Activated B cell treated with CpG ODN at 0.5 μM for 24 hours (primary cell): ENCODE results near the gene CLEC3B. TPM values are rescaled to one million over a fixed set of nuclear protein-coding genes. Genes with fewer than 3 reads are reported as not detected.

Experiments used
- ATAC-seq: fragments of 200-7000 bp; cut with Tn5 transposase; one replicate; pipeline ENCODE4 v1.10.0; 2021; ENCODE audit warnings: low read depth, mild to moderate bottlenecking, moderate library complexity
- CTCF ChIA-PET: fragments of 350-600 bp; sonication (Branson Sonifier 250); formaldehyde crosslinking; loops from one replicate; lab custom pipeline; 2021; ENCODE audit warnings: antibody characterized with exemption; lab: Charles Lee
- POLR2A ChIA-PET: fragments of 350-600 bp; sonication (Branson Sonifier 250); formaldehyde crosslinking; loops from one replicate; lab custom pipeline; 2021; ENCODE audit warnings: antibody characterized with exemption; lab: Charles Lee
- DNase-seq: peaks from one replicate; pipeline ENCODE4 v3.0.0; 2022
- H3K27ac Mint-ChIP-seq: one replicate; pipeline ENCODE4 v1.8.0; 2020; ENCODE audit warnings: mixed read lengths
- H3K27me3 Mint-ChIP-seq: one replicate; pipeline ENCODE4 v1.8.0; 2021; ENCODE audit warnings: mixed read lengths
- H3K36me3 Mint-ChIP-seq: one replicate; pipeline ENCODE4 v1.8.0; 2021; ENCODE audit warnings: low read depth, mixed read lengths
- H3K4me1 Mint-ChIP-seq: one replicate; pipeline ENCODE4 v1.8.0; 2021; ENCODE audit warnings: mixed read lengths
- H3K4me3 Mint-ChIP-seq: one replicate; pipeline ENCODE4 v1.8.0; 2020; ENCODE audit warnings: mild to moderate bottlenecking, mixed read lengths
- H3K9me3 Mint-ChIP-seq: one replicate; pipeline ENCODE4 v1.8.0; 2020; ENCODE audit warnings: mixed read lengths
- intact Hi-C: fragments of 100-400 bp; cut with micrococcal nuclease; formaldehyde crosslinking; loops from one replicate; pipeline ENCODE4 v1.15.1; 2024
- total RNA-seq: library from RNA; stranded (reverse); gene quantifications from 2 replicates; pipeline ENCODE4 v1.2.3, GENCODE V29; 2022
- TF ChIP-seq, protein P1 (sequence below): fragments of 200-600 bp; IDR thresholded peaks from one replicate; pipeline ENCODE4 v1.8.0; 2022; ENCODE audit warnings: antibody characterized with exemption, mild to moderate bottlenecking

The CLEC3B gene
- total RNA-seq, 1 donor from 2014 or later: not detected

- intact Hi-C loops: no loop called here
- ChIA-PET CTCF (no interaction called here), POLR2A (no interaction called here)
- no peak overlapping the region for H3K27ac Mint-ChIP-seq
- no peaks in the 10 kb centered on the region for H3K36me3 Mint-ChIP-seq
- DNase-seq (no peak), ATAC-seq (no peak)
- H3K9me3 Mint-ChIP-seq: no peaks in the 10 kb centered on the region
- TF ChIP-seq, protein P1, sequence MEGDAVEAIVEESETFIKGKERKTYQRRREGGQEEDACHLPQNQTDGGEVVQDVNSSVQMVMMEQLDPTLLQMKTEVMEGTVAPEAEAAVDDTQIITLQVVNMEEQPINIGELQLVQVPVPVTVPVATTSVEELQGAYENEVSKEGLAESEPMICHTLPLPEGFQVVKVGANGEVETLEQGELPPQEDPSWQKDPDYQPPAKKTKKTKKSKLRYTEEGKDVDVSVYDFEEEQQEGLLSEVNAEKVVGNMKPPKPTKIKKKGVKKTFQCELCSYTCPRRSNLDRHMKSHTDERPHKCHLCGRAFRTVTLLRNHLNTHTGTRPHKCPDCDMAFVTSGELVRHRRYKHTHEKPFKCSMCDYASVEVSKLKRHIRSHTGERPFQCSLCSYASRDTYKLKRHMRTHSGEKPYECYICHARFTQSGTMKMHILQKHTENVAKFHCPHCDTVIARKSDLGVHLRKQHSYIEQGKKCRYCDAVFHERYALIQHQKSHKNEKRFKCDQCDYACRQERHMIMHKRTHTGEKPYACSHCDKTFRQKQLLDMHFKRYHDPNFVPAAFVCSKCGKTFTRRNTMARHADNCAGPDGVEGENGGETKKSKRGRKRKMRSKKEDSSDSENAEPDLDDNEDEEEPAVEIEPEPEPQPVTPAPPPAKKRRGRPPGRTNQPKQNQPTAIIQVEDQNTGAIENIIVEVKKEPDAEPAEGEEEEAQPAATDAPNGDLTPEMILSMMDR: no peak
- H3K27me3 Mint-ChIP-seq: peaks cover 16% of the 10 kb centered on the region
- H3K4me3 Mint-ChIP-seq: no peak overlapping the region
- peaks cover 6% of the 10 kb centered on the region for H3K4me1 Mint-ChIP-seq
Observed at GRCh38 chr3:45062697-45063070, 36.6 kb downstream of the CLEC3B start.

GRCh38 chr3:45064512-45065372 lies 38.6 kb downstream of the CLEC3B start:
- ATAC-seq (no peak), DNase-seq (no peak)
- H3K4me3 Mint-ChIP-seq: no peak overlapping the region
- TF ChIP-seq, protein P1: no peak
- CTCF ChIA-PET: no interaction called here
- H3K36me3 Mint-ChIP-seq: no peaks in the 10 kb centered on the region
- H3K9me3 Mint-ChIP-seq: no peaks in the 10 kb centered on the region
- intact Hi-C loops: no loop called here
- POLR2A ChIA-PET: no interaction called here
- H3K27ac Mint-ChIP-seq: no peak overlapping the region
- H3K27me3 Mint-ChIP-seq: peaks cover 16% of the 10 kb centered on the region
- peaks cover 6% of the 10 kb centered on the region for H3K4me1 Mint-ChIP-seq

GRCh38 chr3:45065373-45065720 lies 39.2 kb downstream of the CLEC3B start:
- no peaks in the 10 kb centered on the region for H3K36me3 Mint-ChIP-seq
- intact Hi-C loops: no loop called here
- no peaks in the 10 kb centered on the region for H3K9me3 Mint-ChIP-seq
- no peak overlapping the region for H3K4me3 Mint-ChIP-seq
- ChIA-PET CTCF (no interaction called here), POLR2A (no interaction called here)
- no peak overlapping the region for H3K27ac Mint-ChIP-seq
- peaks cover 6% of the 10 kb centered on the region for H3K4me1 Mint-ChIP-seq
- peaks cover 16% of the 10 kb centered on the region for H3K27me3 Mint-ChIP-seq
- DNase-seq (no peak), ATAC-seq (no peak)
- TF ChIP-seq, protein P1: no peak

GRCh38 chr3:45066109-45066801 lies 40.2 kb downstream of the CLEC3B start:
- Mint-ChIP-seq H3K27me3 (peaks cover 13% of the 10 kb centered on the region), H3K4me3 (no peak overlapping the region), H3K9me3 (no peaks in the 10 kb centered on the region), H3K36me3 (no peaks in the 10 kb centered on the region), H3K27ac (no peak overlapping the region), H3K4me1 (peaks cover 6% of the 10 kb centered on the region)
- intact Hi-C loops: no loop called here
- DNase-seq (no peak), ATAC-seq (no peak)
- CTCF ChIA-PET: no interaction called here
- POLR2A ChIA-PET: no interaction called here
- TF ChIP-seq, protein P1: no peak

DNA sequence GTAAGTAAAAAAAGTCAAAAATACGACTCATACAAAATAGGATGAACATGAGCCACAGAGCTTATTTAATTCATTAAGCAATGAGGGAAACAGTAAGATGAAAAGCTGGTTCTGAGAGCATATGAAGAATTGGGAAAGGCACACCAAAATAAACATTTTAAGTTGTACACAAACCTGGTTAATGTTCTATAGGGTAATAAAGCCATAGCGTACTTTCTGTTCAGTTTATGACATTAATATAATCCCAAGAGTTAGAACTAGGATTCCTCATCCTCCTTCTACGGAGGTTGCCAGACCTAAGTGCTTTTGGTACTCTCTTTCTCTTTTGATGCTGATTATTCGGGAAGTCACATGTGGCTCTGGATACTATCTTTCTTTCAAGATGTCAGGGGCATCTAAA lies 41.4 kb downstream of the CLEC3B start:
- ChIA-PET POLR2A (no interaction called here), CTCF (no interaction called here)
- intact Hi-C loops: no loop called here
- peaks cover 6% of the 10 kb centered on the region for H3K4me1 Mint-ChIP-seq
- H3K36me3 Mint-ChIP-seq: no peaks in the 10 kb centered on the region
- H3K4me3 Mint-ChIP-seq: no peak overlapping the region
- TF ChIP-seq, protein P1: no peak
- H3K27me3 Mint-ChIP-seq: peaks cover 13% of the 10 kb centered on the region
- ATAC-seq (no peak), DNase-seq (no peak)
- no peaks in the 10 kb centered on the region for H3K9me3 Mint-ChIP-seq
- no peak overlapping the region for H3K27ac Mint-ChIP-seq
